ENCODE results near the gene ARMH1.
"Not testable (repeated sequence)": the region's sequence is repeated elsewhere in the genome, so short reads cannot be mapped to it uniquely, and the experiment has no call there.

Gene ARMH1

DNA sequence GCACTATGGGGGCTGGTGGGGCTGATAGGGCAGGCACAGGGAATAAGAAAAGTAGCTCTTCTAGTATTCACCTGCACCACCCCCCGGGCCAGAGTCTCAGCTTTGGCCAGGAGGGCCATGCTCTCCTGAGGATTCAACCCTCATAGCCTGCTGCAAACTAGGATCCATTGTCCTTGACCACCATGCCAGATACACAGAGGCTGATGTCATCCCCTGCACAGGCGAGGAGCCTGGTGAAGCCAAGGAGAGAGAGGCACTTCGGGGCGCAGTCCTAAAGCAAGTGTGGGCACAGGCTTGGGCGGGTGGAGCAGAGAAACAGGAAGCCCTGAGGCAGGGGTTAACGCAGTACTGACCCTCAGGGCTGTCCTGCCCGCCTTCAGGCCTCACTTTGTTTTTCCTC lies 29.7 kb upstream of the ARMH1 start:
- no peak for DNase-seq (ENCODE audit: low read depth, low spot score)

- DNase-seq (ENCODE audit: low read depth, low spot score), result no peak
Observed at GRCh38 chr1:44645476-44646244, 28.9 kb upstream of the ARMH1 start.

DNA sequence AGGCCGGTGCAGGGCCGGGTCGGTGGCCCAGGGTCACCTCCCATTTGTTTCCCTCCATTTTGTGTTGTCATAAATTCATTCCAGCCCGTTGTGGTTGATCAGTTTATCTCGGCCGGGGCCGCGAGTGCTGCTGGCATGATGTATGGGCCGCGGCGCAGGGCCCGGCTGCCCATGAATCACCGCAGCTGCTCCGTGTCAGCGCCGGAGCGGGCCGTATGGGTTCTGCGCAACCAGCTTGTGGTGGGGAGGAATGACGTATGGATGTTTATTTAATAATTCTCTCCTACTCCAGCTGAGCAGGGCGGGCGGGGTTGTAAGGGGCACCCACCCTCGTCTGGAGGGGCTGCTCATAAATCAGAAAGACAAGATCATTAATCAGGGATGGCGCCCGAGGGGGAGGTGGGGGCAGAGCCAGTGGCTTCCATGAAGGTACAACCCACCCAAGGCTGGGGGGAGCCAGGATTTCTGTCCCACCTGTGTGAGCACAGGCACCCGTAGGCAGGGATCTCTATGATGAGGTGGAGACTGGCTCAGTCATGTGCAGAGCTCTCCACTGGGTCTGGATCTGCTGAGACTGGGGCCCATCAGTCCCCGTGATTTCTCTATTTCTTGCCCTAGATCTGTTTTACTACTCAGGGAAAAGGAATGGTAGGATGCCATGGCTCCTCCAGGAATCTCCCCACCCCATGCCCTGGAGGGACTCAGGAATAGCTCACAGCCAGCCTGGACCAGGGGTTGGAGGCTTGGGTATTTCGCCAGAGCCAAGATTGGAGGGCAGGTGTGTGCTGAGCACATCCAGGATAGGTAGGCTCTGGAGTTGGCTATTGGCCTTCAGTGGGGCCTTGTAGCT lies 28.0 kb upstream of the ARMH1 start:
- DNase-seq (ENCODE audit: low read depth, low spot score), result no peak

DNA sequence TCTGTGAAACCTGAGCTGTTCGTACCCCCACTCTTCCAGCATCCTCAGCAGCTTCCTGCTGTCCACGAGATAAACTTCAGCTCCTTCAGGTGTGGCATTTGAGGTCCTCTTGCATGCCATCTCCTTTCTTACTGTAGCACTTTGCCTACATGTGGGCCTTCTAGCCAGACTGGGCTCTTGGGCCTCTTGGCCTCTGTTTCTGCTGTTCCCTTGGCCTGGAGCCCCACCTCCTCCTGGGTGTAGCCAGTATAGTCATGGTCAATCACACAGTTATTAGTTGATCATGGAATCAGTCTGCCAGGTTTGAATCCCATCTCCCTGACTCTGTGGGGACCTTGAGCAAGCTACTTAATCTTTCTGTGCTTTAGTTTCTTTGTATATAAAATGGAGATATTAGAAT lies 26.6 kb upstream of the ARMH1 start:
- no peak for DNase-seq (ENCODE audit: low read depth, low spot score)

DNA sequence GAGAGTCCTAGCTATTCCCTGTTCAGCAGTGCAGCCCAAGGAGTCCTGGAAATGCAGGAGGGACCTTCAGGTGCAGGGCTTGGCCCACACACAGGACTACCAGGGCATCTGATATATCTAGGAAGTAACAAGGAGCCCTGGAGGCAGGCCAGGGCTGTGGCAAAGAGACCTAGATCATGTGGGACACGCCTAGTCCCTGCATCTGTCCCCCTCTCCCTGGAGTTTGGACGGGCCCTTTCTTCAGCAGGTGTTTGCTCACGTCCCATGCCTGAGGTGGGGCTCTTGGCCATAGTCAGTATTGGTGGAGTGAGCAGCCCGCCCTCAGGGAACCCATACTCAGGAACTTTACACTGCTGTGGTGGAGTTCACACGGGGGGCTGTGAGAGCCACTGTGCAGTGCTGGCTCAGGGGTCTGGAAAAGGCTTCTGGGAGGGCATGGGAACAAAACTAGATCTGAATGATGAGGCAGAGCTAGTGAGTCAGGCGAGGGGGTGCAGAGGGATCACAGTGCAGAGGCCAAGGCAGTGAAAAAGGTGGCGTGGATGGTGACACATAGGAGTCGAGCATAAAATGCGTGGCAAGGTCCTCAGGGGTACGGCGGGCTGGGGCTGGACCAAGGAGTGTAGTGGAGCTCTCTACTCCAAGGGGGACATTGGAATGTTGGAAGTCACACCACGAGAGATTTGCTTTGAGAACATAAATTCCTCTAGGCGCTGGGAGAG lies 25.8 kb upstream of the ARMH1 start:
- DNase-seq (ENCODE audit: low read depth, low spot score), result no peak

DNA sequence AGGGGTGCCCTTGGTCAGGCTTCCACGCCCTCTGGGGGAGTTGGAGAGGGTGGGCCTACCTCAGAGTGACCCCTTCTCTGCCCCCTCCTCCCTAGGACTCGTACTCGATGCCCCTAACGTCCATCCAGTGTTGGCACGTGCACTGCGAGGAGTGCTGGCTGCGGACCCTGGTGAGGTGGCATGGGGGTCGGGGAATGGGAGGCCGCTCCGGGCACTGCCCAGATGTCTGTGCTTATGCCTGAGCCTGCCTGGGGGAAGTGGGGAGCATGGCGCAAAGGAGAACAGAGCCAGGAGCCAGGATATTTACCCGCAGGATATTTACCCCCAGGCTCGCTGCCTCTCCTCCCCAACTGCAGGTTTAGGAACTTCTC lies 24.7 kb upstream of the ARMH1 start:
- no peak for DNase-seq (ENCODE audit: low read depth, low spot score)

- no peak for DNase-seq (ENCODE audit: low read depth, low spot score)
Observed at GRCh38 chr1:44650159-44650831, 24.2 kb upstream of the ARMH1 start.

DNA sequence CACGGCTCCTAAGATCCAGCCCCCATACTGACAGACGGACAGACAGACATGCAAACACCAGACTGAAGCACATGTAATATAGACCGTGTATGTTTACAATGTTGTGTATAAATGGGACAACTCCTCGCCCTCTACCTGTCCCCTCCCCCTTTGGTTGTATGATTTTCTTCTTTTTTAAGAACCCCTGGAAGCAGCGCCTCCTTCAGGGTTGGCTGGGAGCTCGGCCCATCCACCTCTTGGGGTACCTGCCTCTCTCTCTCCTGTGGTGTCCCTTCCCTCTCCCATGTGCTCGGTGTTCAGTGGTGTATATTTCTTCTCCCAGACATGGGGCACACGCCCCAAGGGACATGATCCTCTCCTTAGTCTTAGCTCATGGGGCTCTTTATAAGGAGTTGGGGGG lies 23.4 kb upstream of the ARMH1 start:
- DNase-seq (ENCODE audit: low read depth, low spot score), result no peak

DNA sequence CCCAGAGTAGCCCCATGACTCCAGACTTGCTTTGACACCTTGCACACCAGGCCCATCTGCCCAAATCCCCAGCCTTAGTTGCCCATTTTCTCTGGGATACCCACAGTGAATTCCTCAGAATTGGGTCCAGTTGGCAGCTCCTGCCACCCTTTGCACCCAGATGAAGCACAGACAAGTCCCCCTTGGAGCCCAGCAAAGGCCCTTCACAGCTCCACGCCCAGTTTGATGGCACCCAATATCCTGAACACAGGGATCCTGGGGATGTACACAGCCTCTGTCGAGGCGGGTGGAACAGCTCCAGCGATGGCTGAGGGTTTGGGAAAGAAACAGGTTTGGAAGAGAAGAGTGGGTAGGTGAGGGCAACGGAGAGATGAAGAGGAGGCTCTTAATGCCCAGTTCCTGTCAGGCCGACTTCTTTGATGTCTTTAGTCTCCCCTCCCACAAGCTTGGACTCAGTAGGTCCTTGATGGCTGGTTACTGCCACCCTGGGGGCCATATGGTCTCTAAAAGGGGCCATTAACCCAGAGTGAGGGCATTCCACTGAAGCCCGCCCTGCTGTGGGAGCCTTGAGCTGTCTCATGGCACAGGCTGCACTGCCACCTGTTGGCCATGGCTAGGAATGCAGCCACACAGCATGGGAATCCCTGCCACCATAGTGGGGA lies 21.9 kb upstream of the ARMH1 start:
- peak; percentile 50 for DNase-seq (ENCODE audit: low read depth, low spot score)

GRCh38 chr1:44653107-44653964 lies 21.2 kb upstream of the ARMH1 start:
- DNase-seq (ENCODE audit: low read depth, low spot score), result no peak

- no peak for DNase-seq (ENCODE audit: low read depth, low spot score)
Observed at GRCh38 chr1:44654621-44655187, 19.8 kb upstream of the ARMH1 start.

GRCh38 chr1:44655609-44656008 lies 18.9 kb upstream of the ARMH1 start:
- DNase-seq (ENCODE audit: low read depth, low spot score), result no peak

GRCh38 chr1:44659566-44659965 lies 14.9 kb upstream of the ARMH1 start:
- no peak for DNase-seq (ENCODE audit: low read depth, low spot score)

GRCh38 chr1:44660176-44660575 lies 14.3 kb upstream of the ARMH1 start:
- no peak for DNase-seq (ENCODE audit: low read depth, low spot score)

- no peak for DNase-seq (ENCODE audit: low read depth, low spot score)
Observed at GRCh38 chr1:44661781-44662682, 12.5 kb upstream of the ARMH1 start.

GRCh38 chr1:44662683-44663030 lies 11.9 kb upstream of the ARMH1 start:
- no peak for DNase-seq (ENCODE audit: low read depth, low spot score)

DNA sequence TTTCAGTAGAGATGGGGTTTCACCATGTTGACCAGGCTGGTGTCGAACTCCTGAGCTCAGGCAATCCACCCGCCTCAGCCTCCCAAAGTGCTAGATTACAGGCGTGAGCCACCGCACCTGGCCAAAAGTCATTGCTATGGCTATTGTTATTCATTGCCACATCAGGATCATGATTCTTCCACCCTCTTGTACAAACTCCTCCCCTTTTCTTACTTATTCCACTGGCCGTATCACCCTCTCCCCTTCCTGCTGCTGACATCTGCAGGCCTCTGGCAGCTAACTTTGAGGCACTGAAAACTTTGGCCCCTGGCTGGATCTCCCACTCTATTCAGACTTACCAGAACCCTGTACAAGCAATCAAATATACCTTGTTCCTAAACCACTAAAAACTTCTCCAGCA lies 11.1 kb upstream of the ARMH1 start:
- no peak for DNase-seq (ENCODE audit: low read depth, low spot score)

GRCh38 chr1:44664730-44665370 lies 9.7 kb upstream of the ARMH1 start:
- no peak for DNase-seq (ENCODE audit: low read depth, low spot score)

- not testable (repeated sequence) for DNase-seq (ENCODE audit: low read depth, low spot score)
Observed at GRCh38 chr1:44666719-44667118, 7.8 kb upstream of the ARMH1 start.
